Fibroblast of lung (primary cell): Measurements from ENCODE around the gene NUP93.

ENCODE experiments used
- EZH2 ChIP-seq: IDR thresholded peaks from 2 replicates; pipeline ENCODE4 v1.5.1; 2012; ENCODE audit warnings: low read length, control low read depth, mild to moderate bottlenecking; ENCODE audit errors: missing control alignments
- TF ChIP-seq, protein P1 (sequence below), 2 donors: IDR thresholded peaks in 1 of 2; conservative IDR thresholded peaks in 1 of 2; 1 replicate in 1 of 2; 2 replicates in 1 of 2; pipeline ENCODE4 v1.5.1; 2011 to 2012; ENCODE audit warnings: low read length in 2 of 2, control low read depth in 1 of 2, inconsistent platforms in 1 of 2, low read depth in 1 of 2, mild to moderate bottlenecking in 1 of 2

GRCh38 chr16:56878282-56878854 is 148.4 kb downstream of the NUP93 start:
- TF ChIP-seq, protein P1, sequence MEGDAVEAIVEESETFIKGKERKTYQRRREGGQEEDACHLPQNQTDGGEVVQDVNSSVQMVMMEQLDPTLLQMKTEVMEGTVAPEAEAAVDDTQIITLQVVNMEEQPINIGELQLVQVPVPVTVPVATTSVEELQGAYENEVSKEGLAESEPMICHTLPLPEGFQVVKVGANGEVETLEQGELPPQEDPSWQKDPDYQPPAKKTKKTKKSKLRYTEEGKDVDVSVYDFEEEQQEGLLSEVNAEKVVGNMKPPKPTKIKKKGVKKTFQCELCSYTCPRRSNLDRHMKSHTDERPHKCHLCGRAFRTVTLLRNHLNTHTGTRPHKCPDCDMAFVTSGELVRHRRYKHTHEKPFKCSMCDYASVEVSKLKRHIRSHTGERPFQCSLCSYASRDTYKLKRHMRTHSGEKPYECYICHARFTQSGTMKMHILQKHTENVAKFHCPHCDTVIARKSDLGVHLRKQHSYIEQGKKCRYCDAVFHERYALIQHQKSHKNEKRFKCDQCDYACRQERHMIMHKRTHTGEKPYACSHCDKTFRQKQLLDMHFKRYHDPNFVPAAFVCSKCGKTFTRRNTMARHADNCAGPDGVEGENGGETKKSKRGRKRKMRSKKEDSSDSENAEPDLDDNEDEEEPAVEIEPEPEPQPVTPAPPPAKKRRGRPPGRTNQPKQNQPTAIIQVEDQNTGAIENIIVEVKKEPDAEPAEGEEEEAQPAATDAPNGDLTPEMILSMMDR (conservative IDR thresholded peaks at IDR 0.05 in 1 of 2, IDR thresholded peaks at IDR 0.05 in 1 of 2; ENCODE audit: low read depth in 1 of 2, low read length in 2 of 2): no peak
- no peak for TF ChIP-seq EZH2
